ENCODE data around the gene SLC9C2.

Gene SLC9C2

DNA sequence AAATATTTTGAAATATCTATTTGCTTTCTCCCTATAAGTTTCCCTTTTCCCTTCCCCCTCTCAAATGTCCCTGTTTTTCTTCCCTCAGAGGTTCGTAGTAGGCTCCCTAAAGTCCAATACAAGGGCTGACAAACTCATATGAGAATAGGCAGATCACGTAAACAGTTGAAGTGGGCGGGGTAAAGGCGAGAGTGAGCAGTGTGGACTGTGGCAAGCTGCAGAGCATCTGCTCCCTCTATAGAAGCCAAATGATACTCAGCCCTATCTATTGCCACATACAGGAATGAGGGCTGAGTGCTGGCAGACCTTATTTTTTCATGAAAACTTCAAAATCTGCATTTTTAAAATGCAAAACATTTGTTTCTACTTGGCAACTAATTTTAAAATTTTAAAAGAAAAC, 99.5 kb downstream of the SLC9C2 start:
- no peak for TF ChIP-seq POLR2AphosphoS5 (IDR thresholded peaks at IDR 0.05; ENCODE audit: low read depth, low read length)
- TF ChIP-seq FOXP2 (optimal IDR thresholded peaks at IDR 0.05; ENCODE audit: borderline replicate concordance, extremely low read depth, extremely low read length, insufficient read depth) = no peak
- TF ChIP-seq SIN3A (IDR thresholded peaks at IDR 0.05; ENCODE audit: borderline replicate concordance, insufficient read depth, low read length) = no peak
- TF ChIP-seq TAF1 (IDR thresholded peaks at IDR 0.05; ENCODE audit: borderline replicate concordance, insufficient read depth, low read length) = no peak

DNA sequence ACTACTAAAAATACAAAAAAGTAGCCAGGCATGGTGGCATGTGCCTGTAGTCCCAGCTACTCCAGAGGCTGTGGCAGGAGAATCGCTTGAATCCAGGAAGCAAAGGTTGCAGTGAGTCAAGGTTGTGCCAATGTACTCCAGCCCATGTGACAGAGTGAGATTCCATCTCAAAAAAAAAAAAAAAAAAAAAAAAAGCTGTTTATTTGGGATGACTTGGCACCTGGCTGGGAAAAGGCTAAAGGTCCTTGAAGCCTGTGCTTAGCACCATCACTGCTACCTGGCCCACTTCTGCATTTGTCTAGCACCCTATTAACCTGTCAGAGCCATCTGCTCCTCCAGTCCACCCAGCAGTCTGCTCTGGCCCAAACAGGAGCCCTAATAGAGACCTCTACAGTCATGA, 100.8 kb downstream of the SLC9C2 start:
- TF ChIP-seq FOXP2 (optimal IDR thresholded peaks at IDR 0.05; ENCODE audit: borderline replicate concordance, extremely low read depth, extremely low read length, insufficient read depth) = no peak
- no peak for TF ChIP-seq SIN3A (IDR thresholded peaks at IDR 0.05; ENCODE audit: borderline replicate concordance, insufficient read depth, low read length)
- no peak for TF ChIP-seq POLR2AphosphoS5 (IDR thresholded peaks at IDR 0.05; ENCODE audit: low read depth, low read length)
- TF ChIP-seq REST (IDR thresholded peaks at IDR 0.05; ENCODE audit: insufficient read depth in 1 of 2, low read depth in 2 of 2, low read length in 2 of 2) = no peak
- TF ChIP-seq TAF1 (IDR thresholded peaks at IDR 0.05; ENCODE audit: borderline replicate concordance, insufficient read depth, low read length) = no peak

DNA sequence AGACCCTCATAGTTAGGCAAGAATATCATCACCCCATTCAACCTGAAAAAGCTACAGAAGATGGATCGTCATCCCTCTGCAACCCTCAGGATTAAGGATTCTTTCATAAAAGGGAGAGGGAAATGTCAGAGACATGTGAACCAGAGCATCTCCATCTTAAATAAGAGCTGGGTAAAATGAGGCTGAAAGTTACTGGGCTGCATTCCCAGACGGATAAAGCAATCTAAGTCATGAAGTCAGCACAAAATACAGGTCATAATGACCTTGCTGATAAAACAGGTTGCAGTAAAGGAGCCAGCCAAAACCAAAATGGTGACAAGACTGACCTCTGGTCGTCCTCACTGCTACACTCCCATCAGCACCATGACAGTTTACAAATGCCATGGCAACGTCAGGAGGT, 103.1 kb downstream of the SLC9C2 start:
- TF ChIP-seq POLR2AphosphoS5 (IDR thresholded peaks at IDR 0.05; ENCODE audit: low read depth, low read length) (no peak), TAF1 (IDR thresholded peaks at IDR 0.05; ENCODE audit: borderline replicate concordance, insufficient read depth, low read length) (no peak), FOXP2 (optimal IDR thresholded peaks at IDR 0.05; ENCODE audit: borderline replicate concordance, extremely low read depth, extremely low read length, insufficient read depth) (no peak), REST (IDR thresholded peaks at IDR 0.05; ENCODE audit: insufficient read depth in 1 of 2, low read depth in 2 of 2, low read length in 2 of 2) (no peak), SIN3A (IDR thresholded peaks at IDR 0.05; ENCODE audit: borderline replicate concordance, insufficient read depth, low read length) (no peak)

DNA sequence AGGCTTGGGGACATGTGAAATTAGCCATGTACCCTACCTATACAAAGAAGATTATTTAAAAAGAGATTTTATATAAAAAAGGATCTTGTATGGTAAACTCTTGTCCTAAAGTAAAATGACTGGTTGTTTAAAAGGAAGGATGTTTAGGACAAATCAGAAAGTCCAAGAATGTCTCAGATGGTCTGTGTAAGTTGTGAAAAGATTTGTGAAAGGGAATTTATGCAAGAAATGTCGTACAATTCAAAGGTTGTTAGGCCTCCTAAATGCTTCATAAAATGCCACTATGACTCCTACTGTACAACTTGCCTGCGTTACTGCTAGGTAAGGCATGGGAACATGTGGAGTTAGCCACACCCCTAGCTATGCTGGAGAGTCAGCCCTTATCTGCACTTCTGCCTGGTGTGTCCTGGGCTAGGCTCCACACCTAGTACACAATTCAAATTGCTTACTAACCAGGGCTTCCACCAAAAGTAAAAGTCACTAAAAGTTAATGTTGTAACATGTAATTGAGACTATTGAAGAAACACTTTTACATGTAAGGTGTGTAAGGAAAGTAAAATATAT, 106.0 kb downstream of the SLC9C2 start:
- TF ChIP-seq TAF1 (IDR thresholded peaks at IDR 0.05; ENCODE audit: borderline replicate concordance, insufficient read depth, low read length) = no peak
- TF ChIP-seq REST (IDR thresholded peaks at IDR 0.05; ENCODE audit: insufficient read depth in 1 of 2, low read depth in 2 of 2, low read length in 2 of 2) = no peak
- no peak for TF ChIP-seq SIN3A (IDR thresholded peaks at IDR 0.05; ENCODE audit: borderline replicate concordance, insufficient read depth, low read length)
- no peak for TF ChIP-seq POLR2AphosphoS5 (IDR thresholded peaks at IDR 0.05; ENCODE audit: low read depth, low read length)
- no peak for TF ChIP-seq FOXP2 (optimal IDR thresholded peaks at IDR 0.05; ENCODE audit: borderline replicate concordance, extremely low read depth, extremely low read length, insufficient read depth)

GRCh38 chr1:173495609-173496267, 107.1 kb downstream of the SLC9C2 start:
- TF ChIP-seq TAF1 (IDR thresholded peaks at IDR 0.05; ENCODE audit: borderline replicate concordance, insufficient read depth, low read length) (no peak), FOXP2 (optimal IDR thresholded peaks at IDR 0.05; ENCODE audit: borderline replicate concordance, extremely low read depth, extremely low read length, insufficient read depth) (no peak), SIN3A (IDR thresholded peaks at IDR 0.05; ENCODE audit: borderline replicate concordance, insufficient read depth, low read length) (no peak), POLR2AphosphoS5 (IDR thresholded peaks at IDR 0.05; ENCODE audit: low read depth, low read length) (no peak), REST (IDR thresholded peaks at IDR 0.05; ENCODE audit: insufficient read depth in 1 of 2, low read depth in 2 of 2, low read length in 2 of 2) (no peak)

Measured in PFSK-1 (cell line).